ENCODE data around the gene CORIN.
"Not testable (repeated sequence)": the region's sequence is repeated elsewhere in the genome, so short reads cannot be mapped to it uniquely, and the experiment has no call there.

CORIN gene

DNA sequence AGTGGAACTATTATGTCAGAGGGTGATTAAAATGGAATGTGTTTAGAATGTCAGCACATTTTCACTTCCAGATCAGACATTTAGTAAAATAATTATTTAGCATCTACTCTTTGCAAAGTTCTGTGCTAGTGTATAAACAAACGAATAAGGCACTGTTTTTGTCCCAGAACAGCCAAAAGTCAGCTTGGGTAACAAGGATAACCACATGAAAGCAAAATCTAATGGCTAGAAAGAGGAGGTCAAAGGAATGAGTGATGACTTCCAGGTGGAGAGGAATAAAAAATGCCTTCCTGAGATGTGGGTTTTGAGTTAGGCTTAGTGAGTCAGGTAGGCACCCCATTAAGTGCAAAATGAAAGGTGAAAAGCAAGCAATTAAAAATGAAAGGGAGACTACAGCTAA is 240.2 kb downstream of the CORIN start:
- ATAC-seq = no peak
- Mint-ChIP-seq H3K36me3 (no peaks in the 10 kb centered on the region), H3K4me3 (no peak overlapping the region), H3K4me1 (no peaks in the 10 kb centered on the region), H3K27ac (no peak overlapping the region), H3K9me3 (no peaks in the 10 kb centered on the region)
- no peak for DNase-seq (ENCODE audit: low spot score in 2 of 2)

GRCh38 chr4:47590325-47590724 is 247.5 kb downstream of the CORIN start:
- H3K9me3 Mint-ChIP-seq = no peaks in the 10 kb centered on the region
- ATAC-seq = no peak
- no peak for DNase-seq (ENCODE audit: low spot score in 2 of 2)
- no peak overlapping the region for H3K27ac Mint-ChIP-seq
- no peak overlapping the region for H3K4me3 Mint-ChIP-seq
- peaks cover 10% of the 10 kb centered on the region for H3K36me3 Mint-ChIP-seq
- H3K4me1 Mint-ChIP-seq = no peaks in the 10 kb centered on the region

GRCh38 chr4:47579235-47579634 is 258.6 kb downstream of the CORIN start:
- no peak overlapping the region for H3K27ac Mint-ChIP-seq
- DNase-seq (ENCODE audit: low spot score in 2 of 2) (no peak), ATAC-seq (no peak)
- H3K4me3 Mint-ChIP-seq = no peak overlapping the region
- H3K4me1 Mint-ChIP-seq = no peaks in the 10 kb centered on the region
- no peaks in the 10 kb centered on the region for H3K9me3 Mint-ChIP-seq
- peaks cover 16% of the 10 kb centered on the region for H3K36me3 Mint-ChIP-seq

- DNase-seq (ENCODE audit: low spot score in 2 of 2) (no peak), ATAC-seq (no peak)
- Mint-ChIP-seq H3K9me3 (no peaks in the 10 kb centered on the region), H3K27ac (no peak overlapping the region), H3K4me3 (no peak overlapping the region), H3K36me3 (peaks cover 11% of the 10 kb centered on the region), H3K4me1 (no peaks in the 10 kb centered on the region)
Measured at GRCh38 chr4:47577779-47578553, 259.9 kb downstream of the CORIN start.

DNA sequence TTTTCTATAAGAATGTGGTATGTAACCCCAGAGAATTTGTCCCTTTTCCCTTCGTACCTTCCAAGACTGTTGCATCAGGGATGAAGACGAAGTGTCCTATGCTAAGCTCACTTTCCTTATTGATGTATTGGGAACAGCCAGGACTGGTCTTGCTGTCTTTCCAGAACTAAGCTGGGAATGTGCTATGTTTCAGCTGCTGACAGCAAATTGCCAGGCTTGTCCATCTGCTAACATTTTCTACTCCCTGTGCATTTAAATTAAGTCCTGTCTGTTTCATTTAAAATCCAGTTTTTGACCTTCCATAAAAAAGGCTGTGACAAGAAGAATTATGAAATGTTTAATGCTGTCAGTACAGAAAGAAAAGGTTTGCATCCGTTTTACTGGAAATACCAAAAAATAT is 264.9 kb downstream of the CORIN start:
- no peaks in the 10 kb centered on the region for H3K4me1 Mint-ChIP-seq
- no peaks in the 10 kb centered on the region for H3K9me3 Mint-ChIP-seq
- no peak for ATAC-seq
- no peak overlapping the region for H3K4me3 Mint-ChIP-seq
- peaks cover 16% of the 10 kb centered on the region for H3K36me3 Mint-ChIP-seq
- DNase-seq (ENCODE audit: low spot score in 2 of 2) = no peak
- H3K27ac Mint-ChIP-seq = no peak overlapping the region

DNA sequence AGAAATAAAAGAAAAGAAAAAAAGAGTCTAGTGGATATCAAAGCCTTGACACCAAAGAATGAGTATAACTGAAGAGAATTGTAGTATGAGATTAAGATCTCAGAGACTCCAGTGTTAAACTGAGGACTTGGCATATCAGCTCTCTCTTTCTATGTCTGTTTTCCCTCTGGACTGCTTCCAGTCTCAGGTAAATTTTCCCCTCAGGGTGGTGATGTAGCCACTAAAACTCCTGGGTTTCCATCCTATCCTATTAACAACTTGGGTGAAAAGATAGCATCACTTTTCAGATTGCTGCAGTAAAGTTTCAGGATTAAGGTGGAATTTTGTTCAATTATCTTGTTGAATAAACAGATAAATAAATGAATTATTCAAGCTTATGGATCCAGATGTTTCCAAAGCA is 267.1 kb downstream of the CORIN start:
- DNase-seq (ENCODE audit: low spot score in 2 of 2) (no peak), ATAC-seq (no peak)
- H3K4me1 Mint-ChIP-seq = no peaks in the 10 kb centered on the region
- peaks cover 6% of the 10 kb centered on the region for H3K36me3 Mint-ChIP-seq
- H3K27ac Mint-ChIP-seq = no peak overlapping the region
- H3K9me3 Mint-ChIP-seq = no peaks in the 10 kb centered on the region
- no peak overlapping the region for H3K4me3 Mint-ChIP-seq

- DNase-seq (ENCODE audit: low spot score in 2 of 2) = no peak
- Mint-ChIP-seq H3K4me3 (no peak overlapping the region), H3K4me1 (no peaks in the 10 kb centered on the region), H3K9me3 (no peaks in the 10 kb centered on the region), H3K27ac (no peak overlapping the region), H3K36me3 (peaks cover 6% of the 10 kb centered on the region)
- no peak for ATAC-seq
Measured at GRCh38 chr4:47567511-47567910, 270.4 kb downstream of the CORIN start.

GRCh38 chr4:47566969-47567368 is 270.9 kb downstream of the CORIN start:
- Mint-ChIP-seq H3K4me3 (no peak overlapping the region), H3K9me3 (no peaks in the 10 kb centered on the region), H3K4me1 (no peaks in the 10 kb centered on the region), H3K27ac (no peak overlapping the region), H3K36me3 (peaks cover 6% of the 10 kb centered on the region)
- DNase-seq (ENCODE audit: low spot score in 2 of 2) (no peak), ATAC-seq (no peak)

- Mint-ChIP-seq H3K27ac (no peak overlapping the region), H3K9me3 (no peaks in the 10 kb centered on the region), H3K36me3 (peaks cover 3% of the 10 kb centered on the region), H3K4me3 (no peak overlapping the region), H3K4me1 (no peaks in the 10 kb centered on the region)
- DNase-seq (ENCODE audit: low spot score in 2 of 2) = no peak
- ATAC-seq = no peak
Measured at GRCh38 chr4:47566566-47566965, 271.3 kb downstream of the CORIN start.

GRCh38 chr4:47562297-47562696 is 275.6 kb downstream of the CORIN start:
- ATAC-seq = no peak
- DNase-seq (ENCODE audit: low spot score in 2 of 2) = no peak
- Mint-ChIP-seq H3K4me1 (no peaks in the 10 kb centered on the region), H3K27ac (no peak overlapping the region), H3K9me3 (no peaks in the 10 kb centered on the region), H3K36me3 (no peaks in the 10 kb centered on the region), H3K4me3 (no peak overlapping the region)

DNA sequence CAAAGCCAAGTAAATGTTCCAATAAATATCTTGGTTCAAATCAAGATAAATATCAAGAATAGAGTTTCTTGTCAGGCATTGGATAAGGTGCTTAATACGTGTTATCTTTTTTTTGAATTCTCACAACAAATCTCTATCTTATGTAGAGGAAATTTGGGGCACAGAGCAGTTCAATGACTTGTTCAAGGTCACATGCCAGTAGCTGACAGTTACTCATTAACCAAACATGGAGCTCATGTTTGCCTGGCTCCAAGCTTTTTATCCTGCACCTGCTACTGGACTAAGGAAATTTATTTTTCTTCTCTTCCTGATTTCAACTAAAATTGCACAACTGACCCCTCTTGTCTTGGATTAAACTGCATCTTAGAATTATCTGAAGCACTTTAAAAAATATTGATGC is 276.5 kb downstream of the CORIN start:
- Mint-ChIP-seq H3K4me3 (no peak overlapping the region), H3K4me1 (no peaks in the 10 kb centered on the region), H3K36me3 (no peaks in the 10 kb centered on the region), H3K9me3 (no peaks in the 10 kb centered on the region), H3K27ac (no peak overlapping the region)
- ATAC-seq = no peak
- no peak for DNase-seq (ENCODE audit: low spot score in 2 of 2)

GRCh38 chr4:47560682-47561081 is 277.2 kb downstream of the CORIN start:
- DNase-seq (ENCODE audit: low spot score in 2 of 2) = no peak
- Mint-ChIP-seq H3K4me1 (no peaks in the 10 kb centered on the region), H3K27ac (no peak overlapping the region), H3K36me3 (no peaks in the 10 kb centered on the region), H3K4me3 (no peak overlapping the region), H3K9me3 (no peaks in the 10 kb centered on the region)
- ATAC-seq = no peak

- ATAC-seq (no peak), DNase-seq (ENCODE audit: low spot score in 2 of 2) (no peak)
- Mint-ChIP-seq H3K4me3 (no peak overlapping the region), H3K9me3 (no peaks in the 10 kb centered on the region), H3K4me1 (no peaks in the 10 kb centered on the region), H3K27ac (no peak overlapping the region), H3K36me3 (no peaks in the 10 kb centered on the region)
Measured at GRCh38 chr4:47557255-47557654, 280.6 kb downstream of the CORIN start.

DNA sequence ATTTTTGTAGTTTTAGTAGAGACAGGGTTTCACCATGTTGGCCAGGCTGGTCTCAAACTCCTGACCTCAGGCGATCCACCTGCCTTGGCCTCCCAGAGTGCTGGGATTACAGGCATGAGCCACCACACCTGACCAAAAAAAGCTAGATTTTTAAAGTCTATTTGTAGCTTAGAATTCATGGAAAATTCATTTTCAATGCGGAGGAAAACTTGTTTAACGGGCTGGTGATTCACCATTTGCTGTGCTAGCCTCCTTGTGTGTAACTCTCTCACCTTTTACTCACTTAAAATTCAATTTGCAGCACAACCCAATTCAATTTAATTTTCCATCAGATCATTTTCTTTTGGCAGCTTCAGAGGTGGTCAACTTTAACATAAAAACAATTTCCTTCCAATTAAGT is 281.9 kb downstream of the CORIN start:
- H3K27ac Mint-ChIP-seq; H3K36me3 Mint-ChIP-seq; H3K4me3 Mint-ChIP-seq; ATAC-seq; DNase-seq (ENCODE audit: low spot score in 2 of 2); H3K9me3 Mint-ChIP-seq; H3K4me1 Mint-ChIP-seq: not testable (repeated sequence)

DNA sequence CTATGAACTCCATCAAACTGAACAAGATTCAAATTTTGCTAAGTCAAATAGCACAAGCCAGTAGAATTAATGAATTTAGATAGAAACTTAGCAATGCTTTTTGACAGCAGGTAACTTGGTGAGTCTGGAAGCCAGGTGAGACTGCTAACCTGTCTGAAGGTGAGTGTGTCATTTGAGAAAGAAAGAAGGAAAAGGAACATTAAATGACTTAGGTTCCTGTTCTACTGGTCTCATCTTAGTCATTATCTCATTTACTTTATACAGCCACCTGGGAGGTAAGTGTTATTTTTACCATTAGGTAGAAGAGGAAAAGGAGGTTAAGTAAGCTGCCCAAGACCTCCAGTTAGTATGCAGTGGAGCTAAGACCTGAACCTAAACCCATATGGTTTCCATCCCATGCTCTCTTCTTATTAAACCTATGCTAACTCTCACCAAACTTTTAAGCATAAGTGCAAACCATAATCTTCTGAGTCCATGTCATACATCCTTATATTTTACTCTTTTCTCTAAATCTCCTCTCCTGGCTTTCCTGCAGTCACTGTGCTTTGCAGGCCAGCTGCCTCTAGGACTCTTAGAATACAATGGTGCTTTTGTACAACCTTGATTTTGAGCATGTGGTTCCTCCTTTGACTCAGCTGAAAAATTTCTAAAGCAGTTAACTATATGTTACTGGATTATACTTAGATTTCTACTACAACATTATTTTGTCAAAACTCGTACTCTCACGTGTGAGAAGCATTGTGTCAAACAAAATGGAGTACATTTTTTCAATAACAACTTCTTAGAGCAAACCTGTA is 284.3 kb downstream of the CORIN start:
- Mint-ChIP-seq H3K4me1 (no peaks in the 10 kb centered on the region), H3K27ac (no peak overlapping the region), H3K4me3 (no peak overlapping the region), H3K36me3 (no peaks in the 10 kb centered on the region), H3K9me3 (peaks cover 5% of the 10 kb centered on the region)
- DNase-seq (ENCODE audit: low spot score in 2 of 2) (no peak), ATAC-seq (no peak)

DNA sequence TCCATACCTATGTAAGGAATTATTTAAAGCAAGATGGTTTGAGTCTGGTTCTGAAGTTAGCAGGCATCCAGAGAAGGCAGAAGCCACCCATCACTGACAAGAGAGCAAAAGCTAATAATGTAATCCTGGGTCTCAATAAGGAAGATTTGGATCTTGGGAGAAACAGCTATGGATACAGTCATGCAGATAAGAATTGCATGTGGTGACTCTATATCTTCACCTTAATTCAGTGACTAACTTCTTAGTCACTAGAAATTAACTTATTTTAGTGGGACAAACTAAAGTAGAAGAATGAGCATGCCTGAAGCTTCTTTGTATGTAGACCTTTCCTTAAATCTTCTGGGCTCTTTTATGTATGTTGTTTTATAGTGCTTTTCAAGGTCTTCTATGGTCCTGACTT is 286.2 kb downstream of the CORIN start:
- H3K4me1 Mint-ChIP-seq = no peaks in the 10 kb centered on the region
- no peaks in the 10 kb centered on the region for H3K36me3 Mint-ChIP-seq
- no peak overlapping the region for H3K27ac Mint-ChIP-seq
- H3K4me3 Mint-ChIP-seq = no peak overlapping the region
- no peak for DNase-seq (ENCODE audit: low spot score in 2 of 2)
- H3K9me3 Mint-ChIP-seq = peaks cover 5% of the 10 kb centered on the region
- no peak for ATAC-seq

All from stimulated activated effector memory CD8-positive, alpha-beta T cell treated with anti-CD3 and anti-CD28 coated beads, Interleukin-12 subunit alpha, Interleukin-12 subunit beta, amount 100 ng/mL, for 72 hours (primary cell).